Upper lobe of left lung (tissue), 6 donors: ENCODE measurements around the gene GABRB3. TPM values are rescaled to one million over a fixed set of nuclear protein-coding genes. Genes with fewer than 3 reads are reported as not detected.
A peak's percentile ranks its signal among the peaks of the same experiment; 100 is the strongest.

Experiments
- ATAC-seq, 2 donors: fragments of 200-7000 bp; cut with Tn5 transposase; one replicate each; pipeline ENCODE4 v1.9.1; 2022; ENCODE audit warnings: mild to moderate bottlenecking in 2 of 2, moderate library complexity in 2 of 2; ENCODE audit not compliant: low FRiP score in 2 of 2
- DNase-seq, 2 donors: peaks; one replicate each; pipeline ENCODE4 v3.0.0-alpha.2; 2019 to 2020
- H3K27ac ChIP-seq, 4 donors: fragments of 200-600 bp; sonication (generic); one replicate each; pipeline ENCODE4 v1.5.1; 2016 to 2019
- H3K27me3 ChIP-seq, 4 donors: fragments of 200-600 bp; sonication (generic); one replicate each; pipeline ENCODE4 v1.5.1; 2017 to 2019
- H3K36me3 ChIP-seq, 4 donors: fragments of 200-600 bp; sonication (generic); one replicate each; pipeline ENCODE4 v1.5.1; 2016 to 2019
- H3K4me1 ChIP-seq, 4 donors: fragments of 200-600 bp; sonication (generic); one replicate each; pipeline ENCODE4 v1.5.1; 2018 to 2019
- H3K4me3 ChIP-seq, 4 donors: fragments of 200-600 bp; sonication (generic); one replicate each; pipeline ENCODE4 v1.5.1; 2017 to 2019; ENCODE audit warnings: mild to moderate bottlenecking in 2 of 4, moderate library complexity in 1 of 4
- H3K9me3 ChIP-seq, 4 donors: fragments of 200-600 bp; sonication (generic); one replicate each; pipeline ENCODE4 v1.5.1; 2018 to 2019
- CTCF ChIP-seq, 6 experiments: fragments of 450-650 bp in 4 of 6; fragments of 200-600 bp in 2 of 6; sonication (generic) in 2 of 6; IDR thresholded peaks; one replicate each; pipeline ENCODE4 v1.5.1; 2016 to 2019; ENCODE audit warnings: antibody characterized with exemption in 6 of 6
- EP300 ChIP-seq, 4 donors: sonication (generic); formaldehyde crosslinking; IDR thresholded peaks; one replicate each; pipeline ENCODE4 v1.5.1; 2017; ENCODE audit warnings: antibody characterized with exemption in 4 of 4, control low read depth in 2 of 4
- POLR2A ChIP-seq, 4 donors: fragments of 450-650 bp; IDR thresholded peaks; one replicate each; pipeline ENCODE4 v1.5.1; 2016 to 2017; ENCODE audit warnings: antibody characterized with exemption in 4 of 4, mild to moderate bottlenecking in 2 of 4
- POLR2AphosphoS5 ChIP-seq, 2 donors: sonication (generic); formaldehyde crosslinking; IDR thresholded peaks; one replicate each; pipeline ENCODE4 v1.5.1; 2017; ENCODE audit warnings: antibody characterized with exemption in 2 of 2
- WGBS, 2 donors: methylation state at CpG; one replicate each; pipeline ENCODE4 v1.1.5; 2017 to 2018; 5-methylcytosine and 5-hydroxymethylcytosine counted together
- total RNA-seq, 6 donors: library from RNA; depleted of rRNA in 4 of 6; stranded (reverse); fragments of >200 nt in 4 of 6; gene quantifications; one replicate each; pipeline versions ENCODE4 v1.1.0 to v1.2.1, GENCODE V29; 2016 to 2021
- donor health status: DM: no; HTN: no; CAD: no; lungs with moderate emphysema.
- donor health status: DM: no; HTN: yes; CAD: no; lungs with severe emphysema.

The GABRB3 gene
- total RNA-seq, 6 donors from 2014 or later, result 1.5 to 6.6 (median 3.7) TPM

GRCh38 chr15:26561896-26562295 lies 211.0 kb downstream of the GABRB3 start:
- WGBS, 2 donors, result 79 to 83% methylated on average over 7 of the region's 7 CpGs
- Histone ChIP-seq H3K27me3 (no peaks in the 10 kb centered on the region), H3K4me3 (no peak overlapping the region), H3K4me1 (no peaks in the 10 kb centered on the region), H3K27ac (no peak overlapping the region), H3K36me3 (no peaks in the 10 kb centered on the region), H3K9me3 (no peaks in the 10 kb centered on the region)
- no peak for TF ChIP-seq EP300 (IDR thresholded peaks at IDR 0.05)
- no peak for TF ChIP-seq POLR2A (IDR thresholded peaks at IDR 0.05)
- no peak for TF ChIP-seq POLR2AphosphoS5 (IDR thresholded peaks at IDR 0.05)
- no peak for TF ChIP-seq CTCF (IDR thresholded peaks at IDR 0.05)
- peak in 1 of 2 donors; percentile 24 for ATAC-seq
- no peak for DNase-seq

- no peak for DNase-seq
- Histone ChIP-seq H3K27me3 (no peaks in the 10 kb centered on the region), H3K36me3 (no peaks in the 10 kb centered on the region), H3K4me1 (no peaks in the 10 kb centered on the region), H3K27ac (no peak overlapping the region), H3K9me3 (peaks cover 0 to 4% (median 0%) of the 10 kb centered on the region in 4 donors), H3K4me3 (no peak overlapping the region)
- WGBS, 2 donors, result 26 to 31% methylated on average over 5 of the region's 5 CpGs
- no peak for ATAC-seq
- TF ChIP-seq POLR2A (IDR thresholded peaks at IDR 0.05) (no peak), POLR2AphosphoS5 (IDR thresholded peaks at IDR 0.05) (no peak), EP300 (IDR thresholded peaks at IDR 0.05) (no peak), CTCF (IDR thresholded peaks at IDR 0.05) (no peak)
Measured at GRCh38 chr15:26561130-26561529, 211.7 kb downstream of the GABRB3 start.

- H3K27me3 ChIP-seq, result no peaks in the 10 kb centered on the region
Measured at GRCh38 chr15:26555898-26556297, 217.0 kb downstream of the GABRB3 start.

GRCh38 chr15:26551473-26551872 lies 221.4 kb downstream of the GABRB3 start:
- ATAC-seq, result peak in 1 of 2 donors; percentile 59
- 87 to 91% methylated on average over 5 to 9 of the region's 9 CpGs for WGBS, 2 donors

More at GRCh38 chr15:26555898-26556297, 217.0 kb downstream of the GABRB3 start:
- DNase-seq (no peak), ATAC-seq (no peak)
- WGBS, 2 donors, result 76 to 86% methylated on average over 3 of the region's 3 CpGs
- Histone ChIP-seq H3K4me1 (no peaks in the 10 kb centered on the region), H3K27ac (no peak overlapping the region), H3K4me3 (no peak overlapping the region), H3K36me3 (no peaks in the 10 kb centered on the region), H3K9me3 (peaks cover 0 to 4% (median 0%) of the 10 kb centered on the region in 4 donors)
- no peak for TF ChIP-seq CTCF (IDR thresholded peaks at IDR 0.05)
- no peak for TF ChIP-seq EP300 (IDR thresholded peaks at IDR 0.05)
- TF ChIP-seq POLR2A (IDR thresholded peaks at IDR 0.05), result no peak
- TF ChIP-seq POLR2AphosphoS5 (IDR thresholded peaks at IDR 0.05), result no peak

More at GRCh38 chr15:26551473-26551872, 221.4 kb downstream of the GABRB3 start:
- no peaks in the 10 kb centered on the region for H3K27me3 ChIP-seq
- H3K4me3 ChIP-seq, result no peak overlapping the region
- no peak overlapping the region for H3K27ac ChIP-seq
- no peaks in the 10 kb centered on the region for H3K4me1 ChIP-seq
- peaks cover 0 to under 1% (median 0%) of the 10 kb centered on the region in 4 donors for H3K9me3 ChIP-seq
- TF ChIP-seq EP300 (IDR thresholded peaks at IDR 0.05) (no peak), CTCF (IDR thresholded peaks at IDR 0.05) (no peak), POLR2A (IDR thresholded peaks at IDR 0.05) (no peak), POLR2AphosphoS5 (IDR thresholded peaks at IDR 0.05) (no peak)
- H3K36me3 ChIP-seq, result no peaks in the 10 kb centered on the region
- DNase-seq, result no peak
